PC-9 (cell line): ENCODE measurements around the gene OSGEP. TPM values are rescaled to one million over a fixed set of nuclear protein-coding genes. Genes with fewer than 3 reads are reported as not detected.
A peak's percentile ranks its signal among the peaks of the same experiment; 100 is the strongest.

Experiments used
- Bru-seq: library from RNA; stranded (reverse); fragments of 400-500 nt; gene quantifications from one replicate; lab custom pipeline; 2021; lab: Mats Ljungman, UMichigan
- BruChase-seq, 2 experiments: library from RNA; stranded (reverse); fragments of 400-500 nt; gene quantifications; one replicate each; lab custom pipeline; 2021; lab: Mats Ljungman, UMichigan
- BruUV-seq: library from RNA; stranded (reverse); fragments of 400-500 nt; replicated peaks from 2 replicates; lab custom pipeline; 2021; lab: Mats Ljungman, UMichigan
- CTCF ChIA-PET: fragments of 300-600 bp; sonication (Branson Sonifier 250); formaldehyde crosslinking; loops from one replicate; lab custom pipeline; 2022; ENCODE audit warnings: antibody characterized with exemption; lab: Charles Lee
- POLR2A ChIA-PET: fragments of 300-600 bp; sonication (Branson Sonifier 250); formaldehyde crosslinking; loops from one replicate; lab custom pipeline; 2022; ENCODE audit warnings: antibody characterized with exemption; ENCODE audit not compliant: unreplicated experiment; lab: Charles Lee
- DNase-seq, 2 experiments: peaks; one replicate each; pipeline versions ENCODE4 v3.0.0 to v3.0.0-alpha.2; 2015 to 2022; ENCODE audit warnings: mixed read lengths in 1 of 2
- H2AFZ ChIP-seq: fragments of 200-600 bp; sonication (generic); 2 replicates; pipeline ENCODE4 v1.8.1; 2017; ENCODE audit warnings: antibody characterized with exemption
- H3F3A ChIP-seq: fragments of 200-600 bp; sonication (generic); 2 replicates; pipeline ENCODE4 v1.8.1; 2017; ENCODE audit warnings: antibody characterized with exemption, mild to moderate bottlenecking, low read depth; ENCODE audit not compliant: insufficient read depth
- H3K27ac ChIP-seq: fragments of 200-600 bp; sonication (generic); 2 replicates; pipeline ENCODE4 v1.6.1; 2016; ENCODE audit warnings: mixed run types
- H3K27me3 ChIP-seq: fragments of 200-600 bp; sonication (generic); 2 replicates; pipeline ENCODE4 v1.6.1; 2016; ENCODE audit warnings: low read depth, mixed run types; ENCODE audit not compliant: insufficient read depth
- H3K36me3 ChIP-seq: fragments of 200-600 bp; sonication (generic); 2 replicates; pipeline ENCODE4 v1.6.1; 2016; ENCODE audit warnings: low read depth, mixed run types
- H3K4me1 ChIP-seq: fragments of 200-600 bp; sonication (generic); replicated peaks from 2 replicates; pipeline ENCODE4 v1.6.1; 2016; ENCODE audit warnings: mixed run types; ENCODE audit not compliant: insufficient read depth
- H3K4me2 ChIP-seq: fragments of 200-600 bp; sonication (generic); 2 replicates; pipeline ENCODE4 v1.6.1; 2017; ENCODE audit warnings: mixed run types
- H3K4me3 ChIP-seq: fragments of 200-600 bp; sonication (generic); 2 replicates; pipeline ENCODE4 v1.6.1; 2016; ENCODE audit warnings: mixed run types
- H3K79me2 ChIP-seq: fragments of 200-600 bp; sonication (generic); 2 replicates; pipeline ENCODE4 v1.6.1; 2017; ENCODE audit warnings: low read depth, mixed run types
- H3K9me2 ChIP-seq: fragments of 200-600 bp; sonication (generic); 2 replicates; pipeline ENCODE4 v1.8.1; 2017; ENCODE audit warnings: mild to moderate bottlenecking; ENCODE audit not compliant: insufficient read depth
- H3K9me3 ChIP-seq: fragments of 200-600 bp; sonication (generic); 2 replicates; pipeline ENCODE4 v1.8.1; 2016; ENCODE audit warnings: low read depth; ENCODE audit not compliant: insufficient read depth
- H4K20me1 ChIP-seq: fragments of 200-600 bp; sonication (generic); 2 replicates; pipeline ENCODE4 v1.8.1; 2017; ENCODE audit not compliant: insufficient read depth
- CTCF ChIP-seq: fragments of 200-600 bp; sonication (generic); conservative IDR thresholded peaks from 2 replicates; pipeline ENCODE4 v1.6.1; 2017; ENCODE audit warnings: mixed run types, antibody characterized with exemption, mild to moderate bottlenecking, moderate library complexity
- EZH2 ChIP-seq: fragments of 200-600 bp; sonication (generic); IDR thresholded peaks from 2 replicates; pipeline ENCODE4 v1.8.0; 2017; ENCODE audit warnings: antibody characterized with exemption, low read depth
- intact Hi-C: fragments of 100-400 bp; cut with micrococcal nuclease; formaldehyde crosslinking; loops from one replicate; pipeline ENCODE4 v1.10.0; 2022; ENCODE audit not compliant: unreplicated experiment
- long read RNA-seq: library from polyadenylated mRNA; stranded (forward); transcript quantifications from one replicate; pipeline ENCODE4 v2.0.0, GENCODE V29; 2022
- total RNA-seq: library from RNA; stranded (reverse); gene quantifications from 2 replicates; pipeline ENCODE4 v1.2.3, GENCODE V29; 2021

The OSGEP gene
- total RNA-seq (17.2 and 20.6 TPM in 2 replicates), Bru-seq, nascent RNA (percentile 71 among the genes with signal in this experiment), BruChase-seq, experiment 1, labeled RNA remaining after a 2-hour chase (percentile 72 among the genes with signal in this experiment), BruChase-seq, experiment 2, labeled RNA remaining after a 6-hour chase (percentile 70 among the genes with signal in this experiment)
- long read RNA-seq, transcript OSGEP-201 (11 exons, 2,002 nt) = major isoform, 31 of 36 reads
- long read RNA-seq, partial matches to known transcripts = 2 of 36 reads
- long read RNA-seq, other reads (novel, unspliced or antisense) = 3 of 36 reads

- Histone ChIP-seq H3K4me2 (peak within 1 kb of the TSS; percentile 70), H3K27ac (peak within 1 kb of the TSS; percentile 72), H3K9me3 (no peaks in the 10 kb centered on the region), H3K27me3 (no peaks in the 10 kb centered on the region), H3K4me1 (peaks cover 16% of the 10 kb centered on the region), H3K9me2 (no peaks in the 10 kb centered on the region), H3K4me3 (peak within 1 kb of the TSS; percentile 77), H3K79me2 (peaks cover 48% of the 10 kb centered on the region), H2AFZ (peak within 1 kb of the TSS; percentile 92), H3K36me3 (peaks cover 9% of the 10 kb centered on the region; the same call in 1 of the 2 replicates), H4K20me1 (no peaks in the 10 kb centered on the region), H3F3A (peaks cover 9% of the 10 kb centered on the region)
- BruUV-seq = no TSS peak
- peak; percentile 91 to 92 for DNase-seq
- POLR2A ChIA-PET = interaction anchor here (0.5 to 1.0 kb wide), 7 partner anchors 23 to 346 kb away, joined by 3 to 28 read pairs (median 4); partner anchors contain the start of gene PARP2
- intact Hi-C loops = loop anchor here (1.0 to 10.0 kb wide), 3 partner anchors 41 to 150 kb away; partner anchors contain the start of gene TEP1
- no peak for TF ChIP-seq EZH2
- TF ChIP-seq CTCF = no peak
- CTCF ChIA-PET = interaction anchor here (0.6 to 0.7 kb wide), 2 partner anchors 112 to 226 kb away, joined by 3 read pairs; partner anchors contain the start of gene PARP2
Observed at GRCh38 chr14:20454516-20455354, at the start of gene OSGEP, which contains the start of gene APEX1. OSGEP (minus strand) TSS chr14:20454812; CDS start chr14:20454683, 129 bp downstream. APEX1 (plus strand) TSS chr14:20455226; CDS start chr14:20455646, 420 bp downstream.

- Histone ChIP-seq H3K9me2 (no peaks in the 10 kb centered on the region), H3K4me3 (no peak overlapping the region), H3K4me1 (peaks cover 8% of the 10 kb centered on the region), H3K9me3 (no peaks in the 10 kb centered on the region), H3K4me2 (no peak overlapping the region), H2AFZ (no peak overlapping the region), H4K20me1 (no peaks in the 10 kb centered on the region), H3K36me3 (no peaks in the 10 kb centered on the region), H3K27me3 (no peaks in the 10 kb centered on the region), H3F3A (no peaks in the 10 kb centered on the region), H3K79me2 (no peaks in the 10 kb centered on the region), H3K27ac (no peak overlapping the region)
- intact Hi-C loops = no loop called here
- TF ChIP-seq CTCF = no peak
- TF ChIP-seq EZH2 = no peak
- ChIA-PET CTCF (no interaction called here), POLR2A (no interaction called here)
- DNase-seq = no peak
- no TSS peak for BruUV-seq
Observed at GRCh38 chr14:20503898-20504297, 49.3 kb upstream of the OSGEP start.

- Histone ChIP-seq H3K27ac (no peak overlapping the region), H3K36me3 (no peaks in the 10 kb centered on the region), H3K4me1 (peaks cover 14% of the 10 kb centered on the region), H3K4me2 (no peak overlapping the region), H4K20me1 (no peaks in the 10 kb centered on the region), H2AFZ (no peak overlapping the region), H3K9me3 (no peaks in the 10 kb centered on the region), H3K27me3 (no peaks in the 10 kb centered on the region), H3K9me2 (no peaks in the 10 kb centered on the region), H3K79me2 (no peaks in the 10 kb centered on the region), H3F3A (no peaks in the 10 kb centered on the region), H3K4me3 (no peak overlapping the region)
- intact Hi-C loops = no loop called here
- CTCF ChIA-PET = no interaction called here
- no peak for DNase-seq
- POLR2A ChIA-PET = no interaction called here
- TF ChIP-seq EZH2 = no peak
- TF ChIP-seq CTCF = no peak
- BruUV-seq = no TSS peak
Observed at GRCh38 chr14:20501346-20501745, 46.7 kb upstream of the OSGEP start.
